ENCODE data around the gene PAPOLA.

The PAPOLA gene

GRCh38 chr14:96597680-96598079 lies 95.5 kb downstream of the PAPOLA start:
- DNase-seq, result no peak
- in situ Hi-C loops (cut with HindIII; ENCODE audit: low pct_ligation_motif_present, low pct_unique_long_range_greater_than_20kb, low sequenced_read_pairs), result no loop called here

GRCh38 chr14:96598332-96598928 lies 96.2 kb downstream of the PAPOLA start:
- DNase-seq, result no peak
- in situ Hi-C loops (cut with HindIII; ENCODE audit: low pct_ligation_motif_present, low pct_unique_long_range_greater_than_20kb, low sequenced_read_pairs), result no loop called here

- in situ Hi-C loops (cut with HindIII; ENCODE audit: low pct_ligation_motif_present, low pct_unique_long_range_greater_than_20kb, low sequenced_read_pairs), result no loop called here
- DNase-seq, result no peak
Measured at GRCh38 chr14:96599076-96599475, 96.9 kb downstream of the PAPOLA start.

DNA sequence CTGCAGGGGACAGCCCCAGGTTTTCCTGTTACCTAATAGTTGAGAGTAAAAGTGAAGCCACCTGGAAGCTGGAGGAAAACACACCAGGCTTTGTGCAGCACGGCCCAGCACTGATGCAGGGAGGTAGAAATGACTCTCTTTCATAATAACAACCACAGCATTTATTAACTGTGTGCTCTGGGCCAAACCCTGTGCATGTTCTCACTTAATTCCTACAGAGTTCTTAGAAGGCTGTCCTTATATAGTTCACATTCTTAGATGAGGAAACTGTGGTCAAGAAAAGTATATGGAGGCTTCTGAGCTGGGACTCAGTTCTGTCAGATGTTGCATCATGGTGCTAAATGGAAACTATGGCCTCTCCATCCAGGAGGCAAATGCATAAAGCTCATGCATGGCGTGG lies 100.0 kb downstream of the PAPOLA start:
- DNase-seq, result no peak
- in situ Hi-C loops (cut with HindIII; ENCODE audit: low pct_ligation_motif_present, low pct_unique_long_range_greater_than_20kb, low sequenced_read_pairs), result no loop called here

DNA sequence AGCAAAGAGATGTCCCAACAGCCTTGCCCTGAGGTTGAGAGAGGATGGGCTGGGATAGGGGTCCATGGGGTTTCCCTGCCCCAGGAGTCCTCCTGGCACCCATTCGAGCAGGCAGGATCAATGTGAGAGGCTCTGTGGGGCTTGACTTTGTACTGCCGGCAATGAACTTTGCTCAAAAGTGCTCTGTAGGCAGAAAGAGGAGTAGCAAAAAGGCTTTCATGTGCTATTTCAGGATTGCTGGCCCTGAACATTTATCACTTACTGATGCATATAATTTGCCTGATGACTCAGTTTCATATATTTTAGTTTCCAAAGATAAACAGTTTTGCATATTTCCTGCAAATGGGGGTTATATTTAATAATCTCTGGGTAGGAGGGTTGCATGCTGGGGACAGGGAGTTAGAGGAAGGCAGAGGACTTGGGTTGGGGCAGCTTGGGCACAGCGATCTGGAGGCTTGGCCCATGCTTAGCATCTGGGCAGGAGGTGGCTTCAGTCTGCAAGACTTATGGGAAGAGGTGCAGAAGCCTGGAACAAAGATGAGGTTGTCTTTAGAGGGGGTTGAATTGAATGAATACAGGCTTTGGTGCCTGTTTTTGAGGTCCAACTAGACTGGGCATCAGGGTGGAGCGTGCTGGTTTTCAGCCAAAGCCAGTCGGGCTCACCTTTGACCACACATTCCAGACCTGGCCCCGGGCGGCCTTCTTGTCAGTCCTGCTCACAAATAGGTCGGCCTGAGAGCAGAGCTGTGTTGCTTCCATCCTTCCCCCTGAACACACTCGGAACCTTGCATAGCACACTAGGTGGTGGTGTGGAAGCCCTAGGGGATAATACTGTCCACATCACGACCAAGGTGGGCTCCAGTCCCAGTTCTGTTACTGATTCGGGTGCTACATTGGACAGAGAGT lies 101.4 kb downstream of the PAPOLA start:
- in situ Hi-C loops (cut with HindIII; ENCODE audit: low pct_ligation_motif_present, low pct_unique_long_range_greater_than_20kb, low sequenced_read_pairs), result no loop called here
- DNase-seq, result no peak

- in situ Hi-C loops (cut with HindIII; ENCODE audit: low pct_ligation_motif_present, low pct_unique_long_range_greater_than_20kb, low sequenced_read_pairs), result no loop called here
- DNase-seq, result no peak
Measured at GRCh38 chr14:96614481-96614881, 112.3 kb downstream of the PAPOLA start.

GRCh38 chr14:96616161-96616721 lies 114.1 kb downstream of the PAPOLA start:
- in situ Hi-C loops (cut with HindIII; ENCODE audit: low pct_ligation_motif_present, low pct_unique_long_range_greater_than_20kb, low sequenced_read_pairs), result no loop called here
- DNase-seq, result no peak
